T-helper 1 cell (primary cell): ENCODE measurements around the gene CCBE1.
"Not testable (repeated sequence)": the region's sequence is repeated elsewhere in the genome, so short reads cannot be mapped to it uniquely, and the experiment has no call there.

Source experiments
- DNase-seq, 5 donors: peaks; one replicate each; pipeline ENCODE4 v3.0.0-alpha.2; 2012 to 2020

CCBE1 gene

GRCh38 chr18:59675346-59675745, 21.9 kb downstream of the CCBE1 start:
- DNase-seq = no peak

DNA sequence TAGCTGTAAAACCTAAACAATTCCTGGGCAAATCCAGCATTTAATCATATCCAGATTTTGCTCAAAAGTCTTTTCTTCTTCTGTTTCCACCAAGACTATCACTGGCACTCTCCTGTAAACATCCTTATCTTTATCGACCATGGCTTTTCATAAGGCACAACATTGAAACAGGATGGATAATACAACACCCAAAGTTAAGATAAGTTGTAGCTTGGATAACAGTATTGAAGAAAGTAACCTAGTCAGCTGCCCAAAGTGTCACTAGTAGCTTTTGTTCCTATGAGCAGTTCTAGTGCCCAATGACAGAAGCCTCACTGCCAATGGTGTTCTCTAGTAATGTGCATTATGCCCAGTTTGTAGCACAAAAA, 22.3 kb downstream of the CCBE1 start:
- no peak for DNase-seq

- DNase-seq = no peak
These were observed 22.9 kb downstream of the CCBE1 start for GRCh38 chr18:59674186-59674902.

- DNase-seq = no peak
These were observed 24.9 kb downstream of the CCBE1 start for GRCh38 chr18:59672235-59672711.

- no peak for DNase-seq
These were observed 25.7 kb downstream of the CCBE1 start for GRCh38 chr18:59671551-59671950.

- DNase-seq = no peak
These were observed 27.2 kb downstream of the CCBE1 start for GRCh38 chr18:59669872-59670657.

- no peak for DNase-seq
These were observed 29.7 kb downstream of the CCBE1 start for GRCh38 chr18:59667488-59667887.

- not testable (repeated sequence) for DNase-seq
These were observed 31.2 kb downstream of the CCBE1 start for GRCh38 chr18:59666007-59666402.

DNA sequence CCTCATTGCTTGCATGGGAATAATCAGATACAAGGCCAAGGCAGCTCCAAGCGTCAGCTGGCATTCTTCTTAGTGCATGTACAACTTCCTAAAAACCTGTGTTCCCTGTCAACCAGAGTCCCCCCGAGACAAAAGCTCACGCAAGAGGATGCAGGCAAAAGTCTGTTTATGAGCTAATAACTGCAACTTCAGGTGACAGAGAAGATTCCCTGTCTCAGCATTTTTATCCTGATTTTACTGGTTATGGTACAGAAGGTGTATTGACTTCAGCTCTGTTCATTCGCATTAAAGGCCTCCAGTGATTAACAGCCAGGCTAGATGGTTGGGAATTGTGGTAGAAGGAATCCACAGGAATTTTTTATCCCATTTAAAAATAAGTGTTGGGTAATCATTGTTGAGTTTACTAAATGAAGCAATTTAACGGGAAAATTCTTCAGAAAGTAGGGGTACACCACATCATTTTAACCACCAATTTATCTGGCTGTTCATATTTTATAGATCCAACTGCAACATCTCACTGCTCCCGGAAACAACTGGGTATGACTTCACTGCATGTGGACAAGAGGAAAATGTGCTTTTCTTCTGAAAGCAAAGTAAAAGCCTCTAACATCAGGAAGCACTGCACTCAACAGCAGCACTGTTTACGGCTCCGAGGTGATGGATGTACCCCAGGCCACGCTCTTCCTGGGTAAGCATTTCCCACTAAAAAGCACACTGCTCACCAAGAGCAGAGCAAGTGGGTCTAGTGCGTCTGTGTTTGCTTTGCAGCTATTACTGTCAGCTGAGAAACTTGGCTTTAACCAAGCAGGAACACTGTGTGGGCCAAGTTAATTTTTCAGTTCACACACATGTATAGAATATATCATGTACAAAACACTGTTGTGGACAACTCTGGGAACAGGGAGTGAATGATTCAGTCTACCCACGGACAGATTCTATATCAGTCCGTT, 31.9 kb downstream of the CCBE1 start:
- DNase-seq = no peak

DNA sequence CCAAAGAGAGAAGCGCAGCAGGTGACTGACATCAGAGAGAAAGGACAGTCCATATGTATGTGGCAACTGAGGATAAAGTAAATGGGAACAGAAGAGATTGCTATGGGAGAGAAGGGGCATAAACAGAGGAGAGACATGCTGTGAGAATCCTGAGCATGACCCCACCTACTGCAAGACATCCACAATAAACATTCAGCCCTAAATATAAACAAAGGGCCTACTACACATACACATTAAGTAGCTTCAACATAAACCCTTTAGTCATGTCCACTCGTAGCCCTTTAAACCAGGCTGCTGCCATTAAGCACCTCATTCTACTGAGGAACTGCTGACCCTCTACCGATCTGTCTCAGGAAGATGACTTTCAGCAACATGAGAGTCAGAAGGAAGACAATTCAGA, 32.9 kb downstream of the CCBE1 start:
- no peak for DNase-seq

DNA sequence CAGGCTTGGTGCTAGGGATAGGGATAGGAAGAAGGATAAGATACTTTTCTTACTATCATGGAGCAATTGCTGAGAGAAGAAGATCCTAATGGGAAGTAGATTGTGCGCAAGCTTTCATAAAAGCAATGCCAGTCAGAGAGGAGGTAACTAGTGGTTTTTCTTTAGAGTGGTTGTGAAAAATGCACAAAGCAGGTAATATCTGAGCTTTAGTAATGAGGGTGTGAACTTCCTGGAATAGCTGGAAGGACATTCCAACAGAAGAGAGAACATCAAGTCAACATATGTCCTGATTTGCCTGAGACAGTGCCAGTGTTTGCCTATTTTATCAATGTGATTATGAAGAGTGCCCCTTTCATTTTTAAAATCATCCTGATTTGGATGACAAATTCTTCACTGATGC, 34.1 kb downstream of the CCBE1 start:
- DNase-seq = no peak

GRCh38 chr18:59661891-59662701, 35.1 kb downstream of the CCBE1 start:
- DNase-seq = no peak

DNA sequence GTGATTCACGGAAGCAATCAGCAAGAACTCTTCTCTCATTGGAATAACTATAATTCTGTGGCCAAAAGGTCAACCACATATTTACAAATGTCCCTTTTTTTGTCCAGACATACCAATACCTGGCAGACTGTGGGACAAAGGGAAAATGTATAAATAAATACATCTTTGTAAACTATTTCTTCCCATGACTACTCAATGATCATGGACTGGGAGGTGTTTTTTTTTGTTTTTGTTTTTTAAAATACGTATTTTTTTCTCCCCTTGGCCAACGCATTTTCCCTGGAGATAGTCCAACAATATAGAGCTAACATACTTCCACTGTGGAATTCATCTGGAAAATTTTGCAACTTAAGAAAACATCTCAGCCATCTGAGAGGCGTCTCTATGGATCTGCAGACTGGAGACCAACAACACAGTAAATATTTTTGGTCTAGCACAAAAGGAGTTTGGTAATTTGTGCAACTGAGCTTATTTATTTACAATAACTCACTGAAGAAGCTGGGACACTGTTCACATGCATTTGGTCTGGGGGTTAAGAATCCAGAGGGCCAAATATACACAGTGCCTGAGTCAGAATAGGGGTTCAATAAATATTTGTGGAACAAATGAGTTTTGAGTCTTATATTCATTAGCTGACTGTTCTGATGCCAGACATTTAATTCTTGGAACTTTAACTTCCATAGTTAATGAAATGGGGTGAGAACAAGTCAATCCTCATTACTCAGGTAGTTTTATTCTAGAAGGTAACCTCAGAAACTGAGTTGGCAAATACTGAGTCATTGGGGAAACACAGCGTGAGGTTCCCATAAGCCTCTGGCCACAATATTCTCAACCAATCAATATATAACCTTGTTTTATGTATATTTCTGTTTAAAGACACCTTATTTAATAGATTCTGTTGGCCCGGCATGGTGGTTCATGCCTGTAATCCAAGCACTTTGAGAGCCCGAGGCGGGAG, 36.2 kb downstream of the CCBE1 start:
- DNase-seq = no peak

- DNase-seq = no peak
These were observed 36.9 kb downstream of the CCBE1 start for GRCh38 chr18:59660366-59660765.

GRCh38 chr18:59659508-59660170, 37.6 kb downstream of the CCBE1 start:
- DNase-seq = no peak

- DNase-seq = no peak
These were observed 38.3 kb downstream of the CCBE1 start for GRCh38 chr18:59658941-59659340.

GRCh38 chr18:59657012-59657411, 40.2 kb downstream of the CCBE1 start:
- DNase-seq = no peak

- no peak for DNase-seq
These were observed 40.8 kb downstream of the CCBE1 start for GRCh38 chr18:59656373-59656887.

DNA sequence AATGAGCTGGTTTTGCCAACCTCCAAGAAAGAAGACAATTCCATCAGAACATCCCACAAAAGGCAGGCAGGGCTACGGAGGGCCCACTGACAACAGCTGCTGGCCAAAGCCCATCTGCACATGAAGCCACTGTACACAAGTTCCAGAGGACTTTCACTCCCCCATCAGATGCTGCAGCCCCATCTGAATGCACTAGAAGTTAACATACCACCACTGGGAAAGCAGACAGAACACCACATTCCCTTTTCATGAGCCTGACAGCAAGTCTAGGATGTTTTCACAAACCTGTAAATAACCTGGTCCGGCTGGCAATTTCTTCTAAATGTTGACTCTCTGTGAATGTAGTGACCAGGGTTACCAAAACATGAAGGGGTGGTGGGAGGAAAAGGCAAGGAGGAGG, 41.5 kb downstream of the CCBE1 start:
- no peak for DNase-seq

DNA sequence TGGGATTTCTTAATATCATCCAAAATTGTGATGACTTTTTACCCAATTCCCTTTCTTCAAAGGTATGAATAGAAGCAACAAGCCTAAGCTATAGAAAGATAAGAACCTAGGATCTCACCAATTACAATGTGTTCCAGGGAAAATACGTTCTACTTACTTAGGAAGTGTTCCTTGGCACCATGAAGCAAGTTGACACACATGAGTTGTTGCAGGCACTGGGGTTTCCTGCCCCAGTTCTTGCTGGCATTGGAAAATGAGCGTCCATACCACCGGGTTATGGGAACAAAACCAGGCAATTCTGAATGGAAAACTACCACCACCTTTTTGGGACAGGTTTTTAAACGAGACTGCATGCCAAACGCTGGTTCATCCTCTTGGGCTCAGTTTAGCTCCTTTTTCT, 46.2 kb downstream of the CCBE1 start:
- DNase-seq = no peak
